Type B pancreatic cell (in vitro differentiated cells): ENCODE data around the gene ARAP1. TPM values are rescaled to one million over a fixed set of nuclear protein-coding genes. Genes with fewer than 3 reads are reported as not detected.

Experiments
- DNase-seq: peaks from one replicate; pipeline ENCODE4 v3.0.0; 2021; ENCODE audit warnings: mixed read lengths; ENCODE audit not compliant: unreplicated experiment; ENCODE audit errors: extremely low spot score
- H3K27ac Mint-ChIP-seq: 2 replicates; pipeline ENCODE4 v1.8.0; 2021; ENCODE audit warnings: mild to moderate bottlenecking, mixed read lengths
- H3K27me3 Mint-ChIP-seq: 2 replicates; pipeline ENCODE4 v1.8.0; 2021; ENCODE audit warnings: mixed read lengths
- H3K36me3 Mint-ChIP-seq: 2 replicates; pipeline ENCODE4 v1.8.0; 2021; ENCODE audit warnings: mixed read lengths
- H3K4me1 Mint-ChIP-seq: one replicate; pipeline ENCODE4 v1.8.0; 2021; ENCODE audit warnings: mixed read lengths; ENCODE audit not compliant: unreplicated experiment
- H3K4me3 Mint-ChIP-seq: 2 replicates; pipeline ENCODE4 v1.8.0; 2021; ENCODE audit warnings: mild to moderate bottlenecking, mixed read lengths
- H3K9me3 Mint-ChIP-seq: 2 replicates; pipeline ENCODE4 v1.8.0; 2021; ENCODE audit warnings: mixed read lengths
- total RNA-seq: library from RNA; stranded (reverse); gene quantifications from 2 replicates; pipeline ENCODE4 v1.2.1, GENCODE V29; 2021; ENCODE audit warnings: low replicate concordance
- TF ChIP-seq, protein P1 (sequence below): fragments of 200-600 bp; sonication (generic); conservative IDR thresholded peaks from 2 replicates; pipeline ENCODE4 v1.5.0; 2021; ENCODE audit warnings: antibody characterized with exemption, mild to moderate bottlenecking

The ARAP1 gene
- total RNA-seq, 1 donor from 2014 or later, result 80.5 TPM

DNA sequence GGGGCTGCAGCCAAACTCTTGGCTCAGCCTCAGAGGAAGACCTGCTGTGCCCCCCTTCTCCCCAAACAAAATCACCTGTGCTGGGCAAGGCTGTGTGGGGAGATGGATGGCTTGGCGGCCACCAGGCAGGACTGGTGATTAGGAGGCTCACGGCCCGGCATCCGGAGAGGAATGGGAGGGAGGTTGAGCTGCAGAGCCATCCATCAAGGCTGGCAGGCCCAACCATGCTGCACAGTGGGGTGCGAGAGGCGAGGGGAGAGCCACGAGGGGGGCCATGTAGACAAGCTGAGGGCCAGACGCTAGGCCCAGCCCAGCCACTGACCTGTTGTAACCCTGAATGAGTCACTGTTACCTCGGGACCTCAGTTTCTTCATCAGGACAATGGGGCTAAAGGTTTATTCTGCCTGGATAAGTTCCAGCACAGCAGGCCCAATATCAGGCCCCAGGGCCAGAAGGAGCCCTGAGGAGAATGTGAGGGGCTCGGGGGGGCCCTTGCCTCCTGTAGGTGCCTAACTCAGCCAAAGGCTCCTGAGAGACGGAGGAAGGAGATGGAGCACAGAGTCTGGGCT is 96.2 kb downstream of the ARAP1 start:
- no peak for DNase-seq
- H3K27ac Mint-ChIP-seq, result no peak overlapping the region
- no peak overlapping the region for H3K4me3 Mint-ChIP-seq
- TF ChIP-seq, protein P1, sequence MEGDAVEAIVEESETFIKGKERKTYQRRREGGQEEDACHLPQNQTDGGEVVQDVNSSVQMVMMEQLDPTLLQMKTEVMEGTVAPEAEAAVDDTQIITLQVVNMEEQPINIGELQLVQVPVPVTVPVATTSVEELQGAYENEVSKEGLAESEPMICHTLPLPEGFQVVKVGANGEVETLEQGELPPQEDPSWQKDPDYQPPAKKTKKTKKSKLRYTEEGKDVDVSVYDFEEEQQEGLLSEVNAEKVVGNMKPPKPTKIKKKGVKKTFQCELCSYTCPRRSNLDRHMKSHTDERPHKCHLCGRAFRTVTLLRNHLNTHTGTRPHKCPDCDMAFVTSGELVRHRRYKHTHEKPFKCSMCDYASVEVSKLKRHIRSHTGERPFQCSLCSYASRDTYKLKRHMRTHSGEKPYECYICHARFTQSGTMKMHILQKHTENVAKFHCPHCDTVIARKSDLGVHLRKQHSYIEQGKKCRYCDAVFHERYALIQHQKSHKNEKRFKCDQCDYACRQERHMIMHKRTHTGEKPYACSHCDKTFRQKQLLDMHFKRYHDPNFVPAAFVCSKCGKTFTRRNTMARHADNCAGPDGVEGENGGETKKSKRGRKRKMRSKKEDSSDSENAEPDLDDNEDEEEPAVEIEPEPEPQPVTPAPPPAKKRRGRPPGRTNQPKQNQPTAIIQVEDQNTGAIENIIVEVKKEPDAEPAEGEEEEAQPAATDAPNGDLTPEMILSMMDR, result no peak
- H3K9me3 Mint-ChIP-seq, result no peaks in the 10 kb centered on the region
- H3K36me3 Mint-ChIP-seq, result no peaks in the 10 kb centered on the region
- H3K27me3 Mint-ChIP-seq, result peaks cover 17% of the 10 kb centered on the region
- H3K4me1 Mint-ChIP-seq, result peaks cover 15% of the 10 kb centered on the region

DNA sequence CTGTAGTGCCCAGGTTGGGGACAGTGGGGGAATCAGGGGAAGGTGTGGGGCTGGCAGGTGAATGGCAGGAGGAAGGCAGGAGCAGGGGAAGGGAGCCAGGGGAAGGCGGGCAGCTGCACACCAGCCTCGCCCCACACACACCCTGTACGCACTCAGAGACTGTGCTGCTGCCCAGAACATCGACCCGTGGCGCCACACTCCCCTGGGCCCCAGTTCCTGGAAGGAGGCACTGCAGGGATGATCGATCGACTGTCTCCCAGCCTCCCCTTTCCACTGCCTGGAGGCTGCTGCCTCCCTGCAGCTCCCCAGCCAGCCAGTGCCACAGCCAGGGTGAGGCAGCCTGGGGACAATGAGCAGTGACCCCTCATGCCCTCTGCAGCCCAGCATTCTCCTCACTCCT is 97.2 kb downstream of the ARAP1 start:
- Mint-ChIP-seq H3K36me3 (no peaks in the 10 kb centered on the region), H3K27me3 (peaks cover 12% of the 10 kb centered on the region), H3K4me3 (no peak overlapping the region), H3K9me3 (no peaks in the 10 kb centered on the region), H3K27ac (no peak overlapping the region), H3K4me1 (peaks cover 15% of the 10 kb centered on the region)
- DNase-seq, result no peak
- TF ChIP-seq, protein P1, result no peak

DNA sequence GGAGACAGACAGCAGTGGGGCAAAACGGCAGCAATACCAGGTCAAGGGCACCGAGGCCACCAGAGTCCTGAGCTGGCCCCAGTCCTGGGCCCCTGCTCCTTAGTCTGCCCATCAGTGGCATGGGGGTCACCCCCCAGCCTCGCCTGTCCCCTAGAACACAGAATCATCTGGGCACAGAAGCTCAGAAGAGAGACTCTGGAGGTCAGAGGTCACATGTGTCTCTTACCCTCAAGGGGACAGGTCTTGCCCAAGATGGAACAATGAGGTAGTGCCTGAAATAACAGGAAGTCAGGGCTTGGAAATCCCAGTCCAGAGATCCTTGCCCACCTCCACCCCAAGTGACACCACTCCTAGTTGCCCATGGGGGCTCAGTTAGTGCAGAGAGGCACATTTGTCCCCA is 98.6 kb downstream of the ARAP1 start:
- H3K27me3 Mint-ChIP-seq, result peaks cover 17% of the 10 kb centered on the region

DNA sequence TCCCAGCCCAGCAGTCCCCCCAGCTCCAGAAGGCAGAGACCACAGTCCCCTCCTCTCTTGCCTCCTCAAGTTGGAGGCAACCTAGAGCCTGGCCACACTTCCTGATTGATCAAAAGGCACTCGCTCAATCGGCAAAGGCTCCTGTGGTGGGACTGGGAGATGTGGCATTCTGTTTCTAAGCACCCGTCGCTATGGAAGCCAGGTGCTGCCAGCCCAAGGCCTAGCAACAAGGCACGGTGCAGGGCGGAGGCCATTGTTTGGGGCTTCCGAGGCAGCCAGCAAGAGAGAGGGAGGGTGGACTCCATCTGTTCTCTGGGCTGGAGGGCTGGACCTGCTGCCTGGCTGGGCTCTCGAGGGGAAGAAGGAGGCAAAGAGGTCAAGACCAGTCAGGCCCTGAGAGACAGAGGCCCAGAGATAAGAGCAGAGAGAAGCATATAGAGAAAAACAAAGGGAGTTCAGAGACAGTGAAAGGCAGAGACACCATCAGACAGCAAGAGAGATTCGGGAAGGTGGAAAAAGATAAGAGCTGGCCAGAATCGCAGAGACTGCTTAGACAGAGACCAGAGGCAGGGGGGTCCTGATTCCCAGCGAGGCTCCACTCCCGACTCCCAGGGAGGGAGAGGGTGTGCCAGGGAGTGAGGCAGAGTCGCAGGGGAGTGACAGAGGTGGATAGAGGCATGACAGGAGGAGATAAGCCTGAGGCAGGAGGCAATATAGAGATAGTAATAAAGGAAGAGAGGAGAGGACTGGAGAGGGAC is 99.2 kb downstream of the ARAP1 start:
- no peaks in the 10 kb centered on the region for H3K9me3 Mint-ChIP-seq
- DNase-seq, result no peak
- H3K4me1 Mint-ChIP-seq, result peaks cover 15% of the 10 kb centered on the region
- TF ChIP-seq, protein P1, result no peak
- H3K27ac Mint-ChIP-seq, result peak overlapping the region; percentile 85
- H3K36me3 Mint-ChIP-seq, result no peaks in the 10 kb centered on the region
- H3K27me3 Mint-ChIP-seq, result peaks cover 15% of the 10 kb centered on the region
- peak overlapping the region; percentile 28 for H3K4me3 Mint-ChIP-seq

More for the DNA sequence above, 98.6 kb downstream of the ARAP1 start:
- no peaks in the 10 kb centered on the region for H3K36me3 Mint-ChIP-seq
- H3K4me1 Mint-ChIP-seq, result peaks cover 15% of the 10 kb centered on the region
- H3K27ac Mint-ChIP-seq, result no peak overlapping the region
- DNase-seq, result no peak
- TF ChIP-seq, protein P1, result no peak
- no peaks in the 10 kb centered on the region for H3K9me3 Mint-ChIP-seq
- H3K4me3 Mint-ChIP-seq, result no peak overlapping the region

DNA sequence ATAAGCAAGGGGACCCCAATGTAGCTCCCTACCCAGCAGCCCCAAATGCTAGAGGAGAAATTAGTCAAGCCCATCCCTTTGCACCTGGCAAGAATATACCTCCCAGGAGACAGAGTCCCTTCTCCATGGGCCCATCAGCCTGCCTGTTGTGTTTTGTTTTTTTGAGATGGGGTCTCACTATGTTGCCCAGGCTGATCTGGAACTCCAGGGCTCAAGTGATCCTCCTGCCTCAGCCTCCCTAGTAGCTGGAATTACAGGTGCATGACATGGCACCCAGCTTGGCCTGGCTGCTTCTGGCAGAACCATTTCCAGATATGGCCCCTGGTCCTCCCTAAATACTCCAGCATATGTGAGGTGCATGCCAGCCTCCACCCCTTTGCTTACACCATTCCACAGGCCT is 100.1 kb downstream of the ARAP1 start:
- no peak for DNase-seq
- H3K27ac Mint-ChIP-seq, result no peak overlapping the region

More for the DNA sequence above, 100.1 kb downstream of the ARAP1 start:
- Mint-ChIP-seq H3K36me3 (no peaks in the 10 kb centered on the region), H3K9me3 (no peaks in the 10 kb centered on the region), H3K4me1 (peaks cover 15% of the 10 kb centered on the region), H3K4me3 (no peak overlapping the region), H3K27me3 (peaks cover 15% of the 10 kb centered on the region)
- TF ChIP-seq, protein P1, result no peak
